Heart left ventricle (tissue), 13 donors: ENCODE measurements around the gene PRR7.

Source experiments
- POLR2A ChIP-seq, 2 donors: fragments of 450-650 bp; IDR thresholded peaks; one replicate each; pipeline ENCODE4 v1.6.1; 2017; ENCODE audit warnings: antibody characterized with exemption in 2 of 2, mild to moderate bottlenecking in 2 of 2, moderate library complexity in 2 of 2
- TF ChIP-seq, protein P1 (sequence below), 12 donors: fragments of 200-600 bp; sonication (generic) in 4 of 12; IDR thresholded peaks; one replicate each; pipeline versions ENCODE4 v1.5.0 to v1.8.0; 2018 to 2022; ENCODE audit warnings: antibody characterized with exemption in 12 of 12, mild to moderate bottlenecking in 5 of 12
- donor health status: ischemic (EF 13 %, LVEDD 7.1; RV severe dilation, severe dysfunction).
- donor health status: DM: no; HTN: yes; CAD: no.
- donor health status: DM: no; HTN: no; CAD: no.
- donor health status: ischemic (EF 25% LVEDD 6.9; RV normal size, moderate dysfunction).
- donor health status: ischemic (EF 25% LVEDD 5.7; RV mildly dilated, moderate dysfunction).
- donor health status: ischemic (EF 35%, LVEDD 5.7; RV mildly dilated, moderate dysfunction).
- donor health status: nonischemic (EF 11% LVEDD 7.7; RV severe dilation, severe dysfunction).
- donor health status: DM: yes; HTN: yes; CAD: no.
- donor health status: PGD.
- donor health status: ischemic (EF 29% LVEDD 5.4; RV normal size, mild dysfunction).
- donor health status: nonischemic (EF 23%, LVEDD 6.1; RV moderate dilation, normal function).

DNA sequence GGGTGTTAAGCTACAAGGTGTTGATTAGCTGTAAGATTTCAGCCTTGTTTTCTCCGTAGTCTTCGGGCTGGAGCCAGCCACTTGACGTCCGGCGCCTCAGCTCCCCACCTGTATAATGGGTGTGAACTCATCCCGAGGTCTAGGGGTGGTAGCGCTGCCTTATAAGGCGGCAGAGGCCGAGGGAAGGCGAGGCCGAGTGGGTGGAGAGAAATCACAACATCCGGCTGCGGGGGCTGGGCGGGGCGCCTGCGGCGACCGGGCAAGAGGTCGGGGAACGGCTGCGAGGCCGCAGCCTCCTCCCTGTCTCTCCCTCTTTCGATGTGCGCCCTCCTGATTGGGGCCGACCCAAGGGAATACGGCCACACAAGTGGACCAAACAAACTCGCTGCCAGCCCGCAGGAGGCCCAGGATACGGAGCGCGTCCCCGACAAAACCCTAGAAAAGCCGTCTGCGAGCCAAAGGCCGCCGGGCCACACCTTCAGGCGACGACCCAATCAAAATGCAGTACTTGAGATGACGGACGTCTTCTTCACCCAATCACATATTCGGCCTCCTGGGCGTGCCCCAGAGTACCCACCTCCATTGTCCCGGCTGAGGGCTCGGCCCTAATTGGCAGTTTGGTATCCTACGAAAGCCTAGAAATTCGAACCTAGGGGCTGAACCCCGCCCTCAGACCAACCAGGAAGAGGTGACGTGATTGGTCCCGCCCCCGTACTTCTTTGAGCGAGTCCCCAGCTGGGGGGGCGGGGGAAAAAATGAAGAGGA is 20.6 kb upstream of the PRR7 start:
- TF ChIP-seq, protein P1, sequence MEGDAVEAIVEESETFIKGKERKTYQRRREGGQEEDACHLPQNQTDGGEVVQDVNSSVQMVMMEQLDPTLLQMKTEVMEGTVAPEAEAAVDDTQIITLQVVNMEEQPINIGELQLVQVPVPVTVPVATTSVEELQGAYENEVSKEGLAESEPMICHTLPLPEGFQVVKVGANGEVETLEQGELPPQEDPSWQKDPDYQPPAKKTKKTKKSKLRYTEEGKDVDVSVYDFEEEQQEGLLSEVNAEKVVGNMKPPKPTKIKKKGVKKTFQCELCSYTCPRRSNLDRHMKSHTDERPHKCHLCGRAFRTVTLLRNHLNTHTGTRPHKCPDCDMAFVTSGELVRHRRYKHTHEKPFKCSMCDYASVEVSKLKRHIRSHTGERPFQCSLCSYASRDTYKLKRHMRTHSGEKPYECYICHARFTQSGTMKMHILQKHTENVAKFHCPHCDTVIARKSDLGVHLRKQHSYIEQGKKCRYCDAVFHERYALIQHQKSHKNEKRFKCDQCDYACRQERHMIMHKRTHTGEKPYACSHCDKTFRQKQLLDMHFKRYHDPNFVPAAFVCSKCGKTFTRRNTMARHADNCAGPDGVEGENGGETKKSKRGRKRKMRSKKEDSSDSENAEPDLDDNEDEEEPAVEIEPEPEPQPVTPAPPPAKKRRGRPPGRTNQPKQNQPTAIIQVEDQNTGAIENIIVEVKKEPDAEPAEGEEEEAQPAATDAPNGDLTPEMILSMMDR (IDR thresholded peaks at IDR 0.05): no peak
- peak; percentile 52 to 86 for TF ChIP-seq POLR2A (IDR thresholded peaks at IDR 0.05)
